DMS114 treated with DMSO at 0.1 percent for 48 hours (cell line): ENCODE results near the gene PPP2R3C.
A peak's percentile ranks its signal among the peaks of the same experiment; 100 is the strongest.
"Not testable (repeated sequence)": the region's sequence is repeated elsewhere in the genome, so short reads cannot be mapped to it uniquely, and the experiment has no call there.

Source experiments
- DNase-seq: peaks from one replicate; lab custom pipeline; 2025; ENCODE audit not compliant: unreplicated experiment; lab: John Stamatoyannopoulos, UW

PPP2R3C gene

GRCh38 chr14:35133542-35134328 lies 11.9 kb upstream of the PPP2R3C start:
- DNase-seq = no peak

- no peak for DNase-seq
Observed at GRCh38 chr14:35124127-35124526, 2.3 kb upstream of the PPP2R3C start.

DNA sequence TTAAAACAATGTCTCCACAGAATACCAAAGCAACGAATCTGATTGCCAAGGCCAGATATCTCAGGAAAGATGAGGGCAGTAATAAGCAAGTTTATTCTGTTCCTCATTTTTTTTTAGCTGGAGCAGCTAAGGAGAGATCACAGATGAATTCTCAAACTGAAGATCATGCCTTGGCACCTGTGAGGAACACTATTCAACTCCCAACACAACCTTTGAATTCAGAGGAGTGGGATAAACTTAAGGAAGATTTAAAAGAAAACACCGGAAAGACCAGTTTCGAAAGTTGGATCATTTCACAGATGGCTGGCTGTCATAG lies 1.6 kb upstream of the PPP2R3C start:
- DNase-seq = no peak

DNA sequence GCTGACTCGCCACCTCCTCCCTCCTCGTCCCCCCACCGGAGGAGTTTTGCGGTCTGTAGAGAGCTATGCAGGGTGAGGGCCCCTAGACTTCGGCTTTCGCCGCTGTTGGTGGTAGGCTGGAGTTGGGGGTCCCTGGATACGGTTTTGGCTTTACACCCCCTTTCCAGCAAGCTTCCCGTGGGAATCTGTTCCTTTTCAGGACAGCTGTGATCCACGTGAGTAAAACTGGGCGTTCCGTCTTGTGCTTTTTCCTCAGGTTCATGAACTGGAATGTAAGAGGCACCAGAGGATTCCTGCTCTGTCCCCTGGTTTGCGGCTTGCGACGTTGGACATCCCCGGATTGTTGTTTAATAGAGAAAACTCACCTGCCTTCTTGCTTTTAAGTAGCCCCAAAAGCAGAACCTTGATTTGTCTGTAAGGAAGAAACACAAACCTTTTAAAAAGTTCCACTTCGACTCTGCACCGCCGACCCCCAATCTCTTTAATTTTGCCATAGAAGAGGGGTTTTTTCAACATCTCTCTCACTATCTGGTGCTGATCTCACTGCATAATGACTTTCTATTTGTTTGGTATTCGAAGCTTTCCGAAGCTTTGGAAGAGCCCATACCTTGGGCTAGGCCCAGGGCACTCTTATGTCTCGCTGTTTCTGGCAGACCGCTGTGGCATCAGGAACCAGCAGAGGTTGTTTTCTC lies 1.1 kb upstream of the PPP2R3C start:
- peak; percentile 41 for DNase-seq

- no peak for DNase-seq
Observed at GRCh38 chr14:35121026-35121886, 534 bp downstream of the PPP2R3C start.

DNA sequence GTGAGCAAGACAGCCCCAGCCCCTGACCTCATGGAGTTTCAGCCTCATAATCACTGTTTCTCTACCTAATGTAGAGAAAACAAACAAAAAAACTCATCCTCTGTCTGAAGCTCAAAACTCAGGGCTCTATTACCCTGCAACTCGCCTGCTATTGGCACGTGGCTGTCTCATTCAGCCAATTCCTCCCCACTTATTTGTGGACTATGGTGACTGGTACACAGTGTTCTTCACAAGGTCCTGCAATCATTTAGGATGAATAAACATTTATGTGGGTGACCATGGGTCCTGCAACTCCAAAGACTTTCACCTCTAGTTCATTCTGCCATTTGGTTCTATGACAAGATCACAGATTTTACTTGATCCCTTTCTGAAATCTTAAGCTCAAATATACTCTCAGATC lies 4.7 kb downstream of the PPP2R3C start:
- DNase-seq = no peak

- DNase-seq = no peak
Observed at GRCh38 chr14:35116242-35116641, 5.5 kb downstream of the PPP2R3C start.

DNA sequence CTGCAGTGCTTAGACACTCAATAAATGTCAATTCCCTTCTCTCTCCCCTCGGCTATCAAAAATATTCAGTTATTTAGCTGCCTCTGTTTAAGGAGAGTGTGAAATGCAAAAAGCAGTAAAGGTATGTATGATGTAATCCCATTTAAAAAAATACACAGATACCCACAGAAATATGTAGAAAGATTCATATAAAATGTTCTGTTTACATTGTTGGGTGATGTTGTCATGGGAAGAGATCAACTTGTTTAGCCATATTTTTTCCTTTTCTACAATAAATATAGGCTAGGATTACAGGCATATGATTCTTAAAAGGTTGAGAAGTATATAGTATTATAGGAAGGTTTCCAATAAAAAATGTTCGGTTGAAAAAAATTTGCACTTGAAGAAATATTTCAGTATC lies 7.8 kb downstream of the PPP2R3C start:
- DNase-seq = no peak

GRCh38 chr14:35113308-35113950 lies 8.4 kb downstream of the PPP2R3C start:
- no peak for DNase-seq

DNA sequence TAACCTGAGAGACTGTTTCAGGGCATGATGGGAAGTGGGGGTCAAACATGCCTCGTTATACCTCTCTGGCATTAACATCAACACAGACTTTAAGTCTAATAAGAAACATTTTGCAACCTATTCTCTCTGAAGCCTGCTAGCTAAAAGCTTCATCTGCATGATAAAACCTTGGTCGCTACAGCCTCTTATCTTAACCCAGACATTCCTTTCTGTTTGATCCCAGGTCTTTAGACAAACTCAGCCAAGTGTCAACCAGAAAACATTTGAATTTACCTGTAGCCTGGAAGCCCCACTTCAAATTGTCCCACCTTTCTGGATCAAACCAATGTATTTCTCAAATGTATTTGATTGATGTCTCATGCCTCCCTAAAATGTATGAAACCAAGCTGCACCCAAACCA lies 9.1 kb downstream of the PPP2R3C start:
- no peak for DNase-seq

DNA sequence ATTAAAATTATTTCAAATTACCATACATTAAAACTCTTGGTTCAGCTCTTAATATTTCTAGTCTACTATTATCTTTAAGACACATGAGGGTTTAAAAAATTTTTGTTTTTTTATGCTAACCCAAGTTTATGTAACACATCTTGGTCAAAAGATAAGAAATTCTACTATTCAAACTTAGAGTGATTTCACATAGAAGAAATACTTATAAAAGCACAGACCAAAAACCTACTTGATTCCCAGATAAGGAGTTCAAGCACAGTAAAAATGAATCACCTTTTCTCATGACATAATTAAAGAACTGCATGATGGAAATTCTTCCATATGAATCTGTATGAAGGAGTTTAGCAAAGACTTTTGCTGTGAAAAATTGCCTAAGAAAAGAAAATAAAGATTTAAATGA lies 13.9 kb downstream of the PPP2R3C start:
- DNase-seq = no peak

- DNase-seq = not testable (repeated sequence)
Observed at GRCh38 chr14:35094645-35095044, 27.1 kb downstream of the PPP2R3C start.

GRCh38 chr14:35088514-35088913 lies 33.3 kb downstream of the PPP2R3C start:
- no peak for DNase-seq

GRCh38 chr14:35085441-35085840 lies 36.3 kb downstream of the PPP2R3C start:
- DNase-seq = no peak

DNA sequence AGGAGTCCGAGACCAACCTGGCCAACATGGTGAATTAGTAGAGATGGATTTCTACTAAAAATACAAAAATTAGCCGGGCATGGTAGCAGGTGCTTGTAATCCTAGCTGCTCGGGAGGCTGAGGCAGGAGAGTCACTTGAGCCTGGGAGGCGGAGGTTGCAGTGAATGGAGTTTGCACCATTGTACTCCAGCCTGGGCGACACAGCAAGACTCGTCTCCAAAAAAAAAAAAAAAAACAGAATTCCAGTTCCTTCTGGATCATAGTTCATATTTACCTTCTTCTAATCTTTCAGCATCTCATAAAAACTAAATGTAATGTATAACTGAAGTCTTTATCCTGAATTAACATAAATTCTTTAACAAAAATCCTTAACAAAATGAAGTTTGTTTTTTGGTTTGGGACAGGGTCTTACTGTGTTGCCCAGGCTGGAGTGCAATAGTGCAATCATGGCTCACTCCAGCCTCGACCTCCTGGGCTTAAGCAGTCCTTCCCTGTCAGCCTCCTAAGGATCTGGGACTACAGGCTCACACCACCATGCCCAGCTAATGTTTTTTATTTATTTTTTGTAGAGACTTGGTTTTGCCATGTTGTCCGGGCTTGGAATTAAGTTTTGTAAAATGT lies 38.1 kb downstream of the PPP2R3C start:
- no peak for DNase-seq

GRCh38 chr14:35079742-35080141 lies 42.0 kb downstream of the PPP2R3C start:
- DNase-seq = no peak

DNA sequence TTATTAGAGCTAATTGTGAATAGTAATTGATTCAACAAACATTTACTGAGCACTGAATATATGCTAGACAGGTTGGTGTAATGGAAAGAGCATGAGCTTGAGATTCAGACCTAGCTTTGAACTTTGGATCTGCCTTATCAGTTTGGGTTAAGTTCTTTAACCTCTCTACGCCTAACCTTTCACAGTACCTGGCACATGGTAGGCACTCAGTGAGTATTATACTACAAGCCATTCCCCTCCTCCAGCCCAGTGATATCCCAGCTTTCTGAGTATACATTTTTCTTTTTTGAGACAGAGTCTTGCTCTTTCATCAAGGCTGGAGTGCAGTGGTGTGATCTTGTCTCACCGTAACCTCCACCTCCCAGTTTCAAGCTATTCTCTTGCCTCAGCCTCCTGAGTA lies 43.7 kb downstream of the PPP2R3C start:
- no peak for DNase-seq

DNA sequence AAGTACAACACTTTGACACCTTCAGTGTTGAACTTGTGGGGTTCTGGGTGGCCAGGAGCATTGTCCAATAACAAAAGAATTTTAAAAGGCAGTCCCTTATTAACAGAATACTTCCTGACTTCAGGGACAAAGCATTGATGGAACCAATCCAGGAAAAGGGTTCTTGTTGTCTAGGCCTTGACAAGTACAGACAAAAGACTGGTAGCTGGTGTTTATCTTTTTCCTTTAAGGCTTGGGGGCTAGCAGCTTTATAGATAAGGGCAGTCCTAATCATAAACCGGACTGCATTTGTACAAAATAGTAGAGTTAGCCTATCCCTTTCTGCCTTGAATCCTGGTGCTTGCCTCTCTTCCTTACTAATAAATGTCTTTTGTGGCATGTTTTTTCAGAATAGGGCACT lies 48.3 kb downstream of the PPP2R3C start:
- no peak for DNase-seq

- no peak for DNase-seq
Observed at GRCh38 chr14:35072226-35072625, 49.6 kb downstream of the PPP2R3C start.

GRCh38 chr14:35068238-35069012 lies 53.4 kb downstream of the PPP2R3C start:
- no peak for DNase-seq
